Astrocyte (in vitro differentiated cells and primary cell): ENCODE measurements around the gene EXOG. TPM values are rescaled to one million over a fixed set of nuclear protein-coding genes. Genes with fewer than 3 reads are reported as not detected.

ENCODE experiments used
- DNase-seq: peaks from one replicate; pipeline ENCODE4 v3.0.0-alpha.2; 2010; ENCODE audit warnings: low read depth
- FAIRE-seq: peaks from 2 replicates; lab custom pipeline; 2011; peaks lifted over from hg19 to GRCh38; lab: Jason Lieb, UNC
- H2AFZ ChIP-seq: 2 replicates; pipeline ENCODE4 v1.6.0; 2012; ENCODE audit warnings: low read depth, low read length, inconsistent platforms
- H3K27ac ChIP-seq: 2 replicates; pipeline ENCODE4 v1.5.1; 2011; ENCODE audit warnings: low read depth, low read length, inconsistent platforms
- H3K27me3 ChIP-seq: 2 replicates; pipeline ENCODE4 v1.6.0; 2011; ENCODE audit warnings: low read length, inconsistent platforms; ENCODE audit not compliant: insufficient read depth
- H3K36me3 ChIP-seq: 2 replicates; pipeline ENCODE4 v1.5.1; 2011; ENCODE audit warnings: low read length, inconsistent platforms; ENCODE audit not compliant: insufficient read depth
- H3K4me1 ChIP-seq: 2 replicates; pipeline ENCODE4 v1.5.1; 2011; ENCODE audit warnings: low read length, inconsistent platforms; ENCODE audit not compliant: insufficient read depth
- H3K4me2 ChIP-seq: 2 replicates; pipeline ENCODE4 v1.6.0; 2012; ENCODE audit warnings: low read length, inconsistent platforms
- H3K4me3 ChIP-seq: 2 replicates; pipeline ENCODE4 v1.5.1; 2011; ENCODE audit warnings: low read depth, mild to moderate bottlenecking, low read length, inconsistent platforms; ENCODE audit not compliant: insufficient read depth
- H3K79me2 ChIP-seq: 2 replicates; pipeline ENCODE4 v1.6.0; 2012; ENCODE audit warnings: mild to moderate bottlenecking, low read length, inconsistent platforms; ENCODE audit not compliant: insufficient read depth
- H3K9ac ChIP-seq: 2 replicates; pipeline ENCODE4 v1.6.0; 2012; ENCODE audit warnings: mild to moderate bottlenecking, low read length, inconsistent platforms
- H3K9me3 ChIP-seq: 2 replicates; pipeline ENCODE4 v1.5.1; 2012; ENCODE audit warnings: low read depth, mild to moderate bottlenecking, low read length, inconsistent platforms; ENCODE audit not compliant: insufficient read depth
- H4K20me1 ChIP-seq: 2 replicates; pipeline ENCODE4 v1.6.0; 2012; ENCODE audit warnings: low read length, inconsistent platforms; ENCODE audit not compliant: insufficient read depth
- H3K27ac Mint-ChIP-seq: one replicate; pipeline ENCODE4 v1.8.0; 2021; ENCODE audit warnings: mild to moderate bottlenecking, mixed read lengths; ENCODE audit not compliant: unreplicated experiment
- H3K27me3 Mint-ChIP-seq: one replicate; pipeline ENCODE4 v1.8.0; 2021; ENCODE audit warnings: low read depth, mixed read lengths; ENCODE audit not compliant: unreplicated experiment
- H3K36me3 Mint-ChIP-seq: one replicate; pipeline ENCODE4 v1.8.0; 2021; ENCODE audit warnings: low read depth, mixed read lengths; ENCODE audit not compliant: unreplicated experiment
- H3K4me1 Mint-ChIP-seq: one replicate; pipeline ENCODE4 v1.8.0; 2021; ENCODE audit warnings: low read depth, mixed read lengths; ENCODE audit not compliant: unreplicated experiment
- H3K4me3 Mint-ChIP-seq: one replicate; pipeline ENCODE4 v1.8.0; 2021; ENCODE audit warnings: mild to moderate bottlenecking, moderate library complexity, mixed read lengths; ENCODE audit not compliant: unreplicated experiment
- H3K9me3 Mint-ChIP-seq: one replicate; pipeline ENCODE4 v1.8.0; 2021; ENCODE audit warnings: mild to moderate bottlenecking, mixed read lengths; ENCODE audit not compliant: unreplicated experiment
- EZH2 ChIP-seq: IDR thresholded peaks from 2 replicates; pipeline ENCODE4 v1.6.1; 2012; ENCODE audit warnings: mild to moderate bottlenecking, low read length, inconsistent platforms; ENCODE audit not compliant: insufficient read depth
- total RNA-seq: library from RNA; stranded (reverse); gene quantifications from 2 replicates; pipeline ENCODE4 v1.2.1, GENCODE V29; 2021
- TF ChIP-seq, protein P1 (sequence below): IDR thresholded peaks from 2 replicates; pipeline ENCODE4 v1.5.1; 2011; ENCODE audit warnings: low read depth, mild to moderate bottlenecking, inconsistent platforms, low read length, moderate library complexity; ENCODE audit not compliant: insufficient read depth

Gene EXOG
- total RNA-seq, 1 donor from 2014 or later = 11.5 TPM

DNA sequence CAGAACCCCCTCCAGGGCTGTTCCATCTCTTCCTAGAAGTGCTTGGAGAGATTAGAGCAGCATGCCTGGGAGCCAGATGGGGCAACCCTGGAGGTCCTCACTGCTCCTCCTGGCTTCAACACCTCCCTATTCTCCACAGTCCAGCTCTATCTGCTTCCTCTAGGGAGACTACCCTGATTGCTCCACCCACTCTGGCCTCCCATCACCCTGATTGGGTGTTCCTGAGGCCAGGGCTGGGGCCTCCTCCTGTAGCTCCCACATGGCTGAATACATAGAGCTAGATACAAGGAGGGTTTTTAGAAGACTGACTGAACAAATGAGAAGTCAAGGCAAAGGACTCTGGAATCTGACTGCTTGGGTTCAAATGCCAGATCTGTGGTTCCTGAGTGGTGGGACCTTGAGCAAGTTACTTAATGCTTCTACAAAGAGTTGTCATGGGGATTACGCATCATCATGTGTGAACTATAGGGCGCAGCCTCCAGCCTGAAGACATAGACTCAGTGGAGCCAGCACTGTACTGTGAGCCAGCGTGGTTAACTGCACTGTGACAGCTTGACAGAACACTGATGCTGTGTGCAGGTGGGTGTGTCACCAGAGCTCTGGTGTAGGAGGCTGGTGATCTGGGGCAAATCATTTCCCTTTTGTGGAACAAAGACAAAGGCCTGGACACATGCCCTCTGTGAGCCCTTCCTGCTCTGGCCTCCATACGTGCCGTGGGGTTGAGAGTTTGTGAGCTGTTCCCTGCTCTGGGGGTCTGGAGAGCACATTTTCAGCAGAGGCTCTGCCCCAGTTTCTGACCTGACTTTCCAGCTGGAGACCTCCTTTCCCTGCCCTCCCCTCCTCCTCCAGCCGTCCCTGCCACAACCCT lies 78.5 kb downstream of the EXOG start:
- Mint-ChIP-seq H3K36me3 (peaks cover 2% of the 10 kb centered on the region), H3K4me1 (no peaks in the 10 kb centered on the region), H3K27ac (no peak overlapping the region), H3K4me3 (no peak overlapping the region), H3K27me3 (peaks cover 12% of the 10 kb centered on the region), H3K9me3 (peaks cover 2% of the 10 kb centered on the region)
- H3K4me1 ChIP-seq = no peaks in the 10 kb centered on the region
- no peak overlapping the region for H3K4me2 ChIP-seq
- H3K79me2 ChIP-seq = no peaks in the 10 kb centered on the region
- TF ChIP-seq, protein P1, sequence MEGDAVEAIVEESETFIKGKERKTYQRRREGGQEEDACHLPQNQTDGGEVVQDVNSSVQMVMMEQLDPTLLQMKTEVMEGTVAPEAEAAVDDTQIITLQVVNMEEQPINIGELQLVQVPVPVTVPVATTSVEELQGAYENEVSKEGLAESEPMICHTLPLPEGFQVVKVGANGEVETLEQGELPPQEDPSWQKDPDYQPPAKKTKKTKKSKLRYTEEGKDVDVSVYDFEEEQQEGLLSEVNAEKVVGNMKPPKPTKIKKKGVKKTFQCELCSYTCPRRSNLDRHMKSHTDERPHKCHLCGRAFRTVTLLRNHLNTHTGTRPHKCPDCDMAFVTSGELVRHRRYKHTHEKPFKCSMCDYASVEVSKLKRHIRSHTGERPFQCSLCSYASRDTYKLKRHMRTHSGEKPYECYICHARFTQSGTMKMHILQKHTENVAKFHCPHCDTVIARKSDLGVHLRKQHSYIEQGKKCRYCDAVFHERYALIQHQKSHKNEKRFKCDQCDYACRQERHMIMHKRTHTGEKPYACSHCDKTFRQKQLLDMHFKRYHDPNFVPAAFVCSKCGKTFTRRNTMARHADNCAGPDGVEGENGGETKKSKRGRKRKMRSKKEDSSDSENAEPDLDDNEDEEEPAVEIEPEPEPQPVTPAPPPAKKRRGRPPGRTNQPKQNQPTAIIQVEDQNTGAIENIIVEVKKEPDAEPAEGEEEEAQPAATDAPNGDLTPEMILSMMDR = no peak
- TF ChIP-seq EZH2 = no peak
- no peak overlapping the region for H3K4me3 ChIP-seq
- H4K20me1 ChIP-seq = no peaks in the 10 kb centered on the region
- no peak overlapping the region for H3K9ac ChIP-seq
- peaks cover 4% of the 10 kb centered on the region for H3K9me3 ChIP-seq
- H2AFZ ChIP-seq = no peak overlapping the region
- no peak for FAIRE-seq
- no peak for DNase-seq
- H3K36me3 ChIP-seq = no peaks in the 10 kb centered on the region
- H3K27ac ChIP-seq = no peak overlapping the region
- no peaks in the 10 kb centered on the region for H3K27me3 ChIP-seq

DNA sequence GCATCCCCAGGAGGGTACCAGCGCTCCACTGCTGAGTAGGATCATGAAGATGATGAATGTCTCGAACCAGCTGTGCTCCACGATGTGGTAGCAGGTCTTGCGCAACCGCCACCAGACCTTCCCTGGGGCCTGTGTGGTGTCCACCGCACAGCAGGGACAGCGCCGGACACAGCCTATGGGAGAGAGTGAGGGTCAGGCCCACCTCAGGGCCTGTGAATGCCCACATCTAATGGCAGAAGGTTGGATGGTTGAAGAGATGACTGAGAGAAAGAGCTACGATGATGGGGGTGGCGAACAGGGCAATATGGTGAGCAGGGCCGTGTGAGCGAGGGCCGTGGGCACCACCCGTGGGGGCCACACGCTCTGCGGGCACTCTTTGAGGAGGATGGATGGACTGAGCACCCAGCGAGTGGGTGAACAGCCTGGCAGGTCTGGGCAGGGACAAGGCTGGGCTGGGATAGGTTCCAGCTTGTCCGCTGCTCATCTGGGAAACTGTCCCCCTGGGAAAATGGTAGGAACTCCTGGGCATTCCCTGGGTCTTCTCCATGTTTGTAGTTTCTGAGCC lies 79.2 kb downstream of the EXOG start:
- FAIRE-seq = no peak
- no peak overlapping the region for H3K9ac ChIP-seq

More for the DNA sequence above, 79.2 kb downstream of the EXOG start:
- no peak overlapping the region for H3K4me2 ChIP-seq
- no peaks in the 10 kb centered on the region for H3K27me3 ChIP-seq
- H3K9me3 Mint-ChIP-seq = peaks cover 2% of the 10 kb centered on the region
- no peaks in the 10 kb centered on the region for H3K79me2 ChIP-seq
- no peak overlapping the region for H3K4me3 ChIP-seq
- no peaks in the 10 kb centered on the region for H4K20me1 ChIP-seq
- H3K27ac ChIP-seq = no peak overlapping the region
- no peak overlapping the region for H3K4me3 Mint-ChIP-seq
- H3K36me3 ChIP-seq = no peaks in the 10 kb centered on the region
- no peaks in the 10 kb centered on the region for H3K4me1 ChIP-seq
- H3K27me3 Mint-ChIP-seq = peaks cover 12% of the 10 kb centered on the region
- H3K4me1 Mint-ChIP-seq = no peaks in the 10 kb centered on the region
- H2AFZ ChIP-seq = no peak overlapping the region
- H3K36me3 Mint-ChIP-seq = peaks cover 2% of the 10 kb centered on the region
- peaks cover 4% of the 10 kb centered on the region for H3K9me3 ChIP-seq
- DNase-seq = no peak
- no peak for TF ChIP-seq EZH2
- TF ChIP-seq, protein P1 = no peak
- H3K27ac Mint-ChIP-seq = no peak overlapping the region

Other genes starting within 250 kb of the EXOG start
- gene SLC22A13, start 230.5 kb upstream of the EXOG start, total RNA-seq = 0.72 and 1.8 TPM in 2 replicates
- 0.45 and 0.84 TPM in 2 replicates for gene SLC22A14, start 214.0 kb upstream of the EXOG start, total RNA-seq
- gene XYLB, start 149.6 kb upstream of the EXOG start, total RNA-seq = 1.4 and 2.3 TPM in 2 replicates
- gene ACVR2B, start 42.5 kb upstream of the EXOG start, total RNA-seq = 12.7 and 14.7 TPM in 2 replicates
- 2.3 and 3.3 TPM in 2 replicates for gene SCN5A, start 153.3 kb downstream of the EXOG start, total RNA-seq